Breast epithelium (tissue), 3 donors: Measurements from ENCODE around the gene PARP1.

Experiments used
- POLR2A ChIP-seq: fragments of 450-650 bp; IDR thresholded peaks from one replicate; pipeline ENCODE4 v1.6.1; 2016; ENCODE audit warnings: antibody characterized with exemption, mild to moderate bottlenecking, moderate library complexity
- TF ChIP-seq, protein P1 (sequence below), 3 donors: fragments of 450-650 bp; IDR thresholded peaks; one replicate each; pipeline ENCODE4 v1.5.1; 2016 to 2017; ENCODE audit warnings: antibody characterized with exemption in 3 of 3, mild to moderate bottlenecking in 3 of 3, moderate library complexity in 3 of 3

DNA sequence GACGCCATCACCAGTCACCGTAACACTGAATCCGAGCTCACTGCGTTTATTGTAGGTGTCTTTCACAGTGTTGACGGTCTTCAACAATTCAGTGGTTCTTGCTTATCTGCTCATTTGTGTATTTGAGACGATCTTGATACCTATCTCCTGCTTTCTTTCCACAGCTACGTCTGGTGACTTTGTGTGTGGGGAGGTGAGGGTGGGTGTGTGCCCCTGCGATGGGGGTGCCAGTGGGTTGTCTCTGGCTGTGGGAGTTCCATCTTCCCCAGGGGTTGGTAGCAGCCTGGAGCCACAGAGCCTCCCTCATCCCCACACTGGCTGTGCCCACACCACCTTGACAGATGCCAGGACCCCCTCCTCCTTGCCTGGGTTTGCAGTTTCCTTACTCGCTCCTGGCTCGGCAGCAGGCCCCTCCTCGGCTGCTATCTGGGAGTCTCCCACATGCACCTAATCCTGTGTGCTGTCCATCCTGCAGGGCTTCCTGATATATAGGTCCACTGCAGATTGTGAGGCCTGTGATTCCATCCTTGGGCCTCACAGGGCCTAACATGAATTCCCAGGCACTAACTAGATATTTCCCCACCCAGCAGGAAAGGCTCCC is 6.3 kb upstream of the PARP1 start:
- TF ChIP-seq, protein P1, sequence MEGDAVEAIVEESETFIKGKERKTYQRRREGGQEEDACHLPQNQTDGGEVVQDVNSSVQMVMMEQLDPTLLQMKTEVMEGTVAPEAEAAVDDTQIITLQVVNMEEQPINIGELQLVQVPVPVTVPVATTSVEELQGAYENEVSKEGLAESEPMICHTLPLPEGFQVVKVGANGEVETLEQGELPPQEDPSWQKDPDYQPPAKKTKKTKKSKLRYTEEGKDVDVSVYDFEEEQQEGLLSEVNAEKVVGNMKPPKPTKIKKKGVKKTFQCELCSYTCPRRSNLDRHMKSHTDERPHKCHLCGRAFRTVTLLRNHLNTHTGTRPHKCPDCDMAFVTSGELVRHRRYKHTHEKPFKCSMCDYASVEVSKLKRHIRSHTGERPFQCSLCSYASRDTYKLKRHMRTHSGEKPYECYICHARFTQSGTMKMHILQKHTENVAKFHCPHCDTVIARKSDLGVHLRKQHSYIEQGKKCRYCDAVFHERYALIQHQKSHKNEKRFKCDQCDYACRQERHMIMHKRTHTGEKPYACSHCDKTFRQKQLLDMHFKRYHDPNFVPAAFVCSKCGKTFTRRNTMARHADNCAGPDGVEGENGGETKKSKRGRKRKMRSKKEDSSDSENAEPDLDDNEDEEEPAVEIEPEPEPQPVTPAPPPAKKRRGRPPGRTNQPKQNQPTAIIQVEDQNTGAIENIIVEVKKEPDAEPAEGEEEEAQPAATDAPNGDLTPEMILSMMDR (IDR thresholded peaks at IDR 0.05), result no peak
- TF ChIP-seq POLR2A, result no peak
